ENCODE measurements around the gene TRAPPC3L.
"Not testable (repeated sequence)": the region's sequence is repeated elsewhere in the genome, so short reads cannot be mapped to it uniquely, and the experiment has no call there.

Gene TRAPPC3L

GRCh38 chr6:116513224-116513875 is 32.1 kb downstream of the TRAPPC3L start:
- no peak for DNase-seq (ENCODE audit: low read depth in 2 of 2)

- no peak for DNase-seq (ENCODE audit: low read depth in 2 of 2)
Observed at GRCh38 chr6:116512734-116513133, 32.8 kb downstream of the TRAPPC3L start.

- no peak for DNase-seq (ENCODE audit: low read depth in 2 of 2)
Observed at GRCh38 chr6:116512111-116512559, 33.3 kb downstream of the TRAPPC3L start.

- DNase-seq (ENCODE audit: low read depth in 2 of 2) = no peak
Observed at GRCh38 chr6:116511424-116512110, 33.9 kb downstream of the TRAPPC3L start, which contains the start of gene CALHM5. CALHM5 (plus strand) TSS chr6:116511639; CDS start chr6:116511697, 58 bp downstream.

- DNase-seq (ENCODE audit: low read depth in 2 of 2) = no peak
Observed at GRCh38 chr6:116508527-116508926, 37.0 kb downstream of the TRAPPC3L start.

GRCh38 chr6:116507324-116507723 is 38.2 kb downstream of the TRAPPC3L start:
- DNase-seq (ENCODE audit: low read depth in 2 of 2) = no peak

GRCh38 chr6:116500969-116501433 is 44.5 kb downstream of the TRAPPC3L start:
- no peak for DNase-seq (ENCODE audit: low read depth in 2 of 2)

GRCh38 chr6:116497113-116497676 is 48.3 kb downstream of the TRAPPC3L start:
- DNase-seq (ENCODE audit: low read depth in 2 of 2) = no peak

GRCh38 chr6:116495161-116495560 is 50.3 kb downstream of the TRAPPC3L start:
- DNase-seq (ENCODE audit: low read depth in 2 of 2) = not testable (repeated sequence)

- no peak for DNase-seq (ENCODE audit: low read depth in 2 of 2)
Observed at GRCh38 chr6:116492331-116493067, 53.0 kb downstream of the TRAPPC3L start.

- no peak for DNase-seq (ENCODE audit: low read depth in 2 of 2)
Observed at GRCh38 chr6:116491610-116492330, 53.7 kb downstream of the TRAPPC3L start.

- DNase-seq (ENCODE audit: low read depth in 2 of 2) = no peak
Observed at GRCh38 chr6:116485559-116486184, 59.8 kb downstream of the TRAPPC3L start.

GRCh38 chr6:116483616-116484015 is 61.9 kb downstream of the TRAPPC3L start:
- no peak for DNase-seq (ENCODE audit: low read depth in 2 of 2)

GRCh38 chr6:116482780-116483179 is 62.7 kb downstream of the TRAPPC3L start:
- no peak for DNase-seq (ENCODE audit: low read depth in 2 of 2)

- DNase-seq (ENCODE audit: low read depth in 2 of 2) = no peak
Observed at GRCh38 chr6:116476002-116476678, 69.3 kb downstream of the TRAPPC3L start.

GRCh38 chr6:116475141-116475540 is 70.3 kb downstream of the TRAPPC3L start:
- no peak for DNase-seq (ENCODE audit: low read depth in 2 of 2)

- no peak for DNase-seq (ENCODE audit: low read depth in 2 of 2)
Observed at GRCh38 chr6:116472706-116473105, 72.8 kb downstream of the TRAPPC3L start.

GRCh38 chr6:116471531-116471930 is 74.0 kb downstream of the TRAPPC3L start:
- no peak for DNase-seq (ENCODE audit: low read depth in 2 of 2)

- DNase-seq (ENCODE audit: low read depth in 2 of 2) = no peak
Observed at GRCh38 chr6:116468293-116468692, 77.2 kb downstream of the TRAPPC3L start.

- no peak for DNase-seq (ENCODE audit: low read depth in 2 of 2)
Observed at GRCh38 chr6:116467514-116467913, 78.0 kb downstream of the TRAPPC3L start.

Data from activated CD4-positive, alpha-beta T cell treated with anti-CD3 and anti-CD28 coated beads for 24 hours (primary cell).